ENCODE results near the gene LY6G5B.

GRCh38 chr6:31692353-31692752 lies 22.6 kb downstream of the LY6G5B start:
- TF ChIP-seq CTCF (IDR thresholded peaks at IDR 0.05), result no peak
- no peak for TF ChIP-seq POLR2AphosphoS5 (IDR thresholded peaks at IDR 0.05)
- TF ChIP-seq POLR2A (IDR thresholded peaks at IDR 0.05), result no peak
